ENCODE data around the gene FHOD3. TPM values are rescaled to one million over a fixed set of nuclear protein-coding genes. Genes with fewer than 3 reads are reported as not detected.

The FHOD3 gene
- total and polyA plus RNA-seq, 9 of the 15 experiments (the other 6 are each of a cell fraction or from before 2014, with no cell fraction given) = 0.11 TPM; not detected in 8

GRCh38 chr18:36265015-36265414, 32.5 kb upstream of the FHOD3 start (continued):
- TF ChIP-seq TEAD4 (IDR thresholded peaks at IDR 0.05; ENCODE audit: low read length) (peak; percentile 64), TEAD4 (CRISPR knock-in tag; IDR thresholded peaks at IDR 0.05; ENCODE audit: borderline replicate concordance) (no peak), AFF1 (IDR thresholded peaks at IDR 0.05; ENCODE audit: low read depth in 1 of 2, partially characterized antibody in 2 of 2) (no peak), ZNF23 (CRISPR knock-in tag; IDR thresholded peaks at IDR 0.05) (no peak), MBD2 (IDR thresholded peaks at IDR 0.05; ENCODE audit: borderline replicate concordance, low read depth) (0 out of 2 replicates have a peak, but pooled peaks have one; percentile 14), THRA (IDR thresholded peaks at IDR 0.05) (no peak), PHB2 (IDR thresholded peaks at IDR 0.05; ENCODE audit: low read depth) (no peak), NEUROD1 (IDR thresholded peaks at IDR 0.05; ENCODE audit: borderline replicate concordance, low read depth, low read length, partially characterized antibody) (no peak), ARID3A (IDR thresholded peaks at IDR 0.05; ENCODE audit: borderline replicate concordance, low read depth, low read length) (no peak), EWSR1 (IDR thresholded peaks at IDR 0.05; ENCODE audit: borderline replicate concordance, low read depth, partially characterized antibody) (no peak), RAD51 (IDR thresholded peaks at IDR 0.05; ENCODE audit: borderline replicate concordance, low read depth) (no peak), MAZ (CRISPR knock-in tag; conservative IDR thresholded peaks at IDR 0.05 in 1 of 2, IDR thresholded peaks at IDR 0.05 in 1 of 2) (no peak), ETV1 (tag; conservative IDR thresholded peaks at IDR 0.05; ENCODE audit: low read depth) (no peak), ZKSCAN8 (CRISPR knock-in tag; IDR thresholded peaks at IDR 0.05) (no peak), KLF6 (CRISPR knock-in tag; IDR thresholded peaks at IDR 0.05; ENCODE audit: borderline replicate concordance) (no peak), CBX3 (IDR thresholded peaks at IDR 0.05; ENCODE audit: borderline replicate concordance in 1 of 2, low read length in 2 of 2) (no peak), KDM5B (IDR thresholded peaks at IDR 0.05; ENCODE audit: insufficient replicate concordance, low read depth, low read length) (no peak), ZNF830 (CRISPR knock-in tag; IDR thresholded peaks at IDR 0.05) (no peak)
- TF ChIP-seq, protein P1, sequence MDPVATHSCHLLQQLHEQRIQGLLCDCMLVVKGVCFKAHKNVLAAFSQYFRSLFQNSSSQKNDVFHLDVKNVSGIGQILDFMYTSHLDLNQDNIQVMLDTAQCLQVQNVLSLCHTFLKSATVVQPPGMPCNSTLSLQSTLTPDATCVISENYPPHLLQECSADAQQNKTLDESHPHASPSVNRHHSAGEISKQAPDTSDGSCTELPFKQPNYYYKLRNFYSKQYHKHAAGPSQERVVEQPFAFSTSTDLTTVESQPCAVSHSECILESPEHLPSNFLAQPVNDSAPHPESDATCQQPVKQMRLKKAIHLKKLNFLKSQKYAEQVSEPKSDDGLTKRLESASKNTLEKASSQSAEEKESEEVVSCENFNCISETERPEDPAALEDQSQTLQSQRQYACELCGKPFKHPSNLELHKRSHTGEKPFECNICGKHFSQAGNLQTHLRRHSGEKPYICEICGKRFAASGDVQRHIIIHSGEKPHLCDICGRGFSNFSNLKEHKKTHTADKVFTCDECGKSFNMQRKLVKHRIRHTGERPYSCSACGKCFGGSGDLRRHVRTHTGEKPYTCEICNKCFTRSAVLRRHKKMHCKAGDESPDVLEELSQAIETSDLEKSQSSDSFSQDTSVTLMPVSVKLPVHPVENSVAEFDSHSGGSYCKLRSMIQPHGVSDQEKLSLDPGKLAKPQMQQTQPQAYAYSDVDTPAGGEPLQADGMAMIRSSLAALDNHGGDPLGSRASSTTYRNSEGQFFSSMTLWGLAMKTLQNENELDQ (CRISPR knock-in tag; IDR thresholded peaks at IDR 0.05; ENCODE audit: borderline replicate concordance) = no peak

Data from K562 (cell line).